ENCODE measurements around the gene HOXD3. TPM values are rescaled to one million over a fixed set of nuclear protein-coding genes. Genes with fewer than 3 reads are reported as not detected.

Gene HOXD3
- total and polyA plus RNA-seq, 2 of the 8 experiments (the other 6 are each of a cell fraction or from before 2014, with no cell fraction given) = not detected

DNA sequence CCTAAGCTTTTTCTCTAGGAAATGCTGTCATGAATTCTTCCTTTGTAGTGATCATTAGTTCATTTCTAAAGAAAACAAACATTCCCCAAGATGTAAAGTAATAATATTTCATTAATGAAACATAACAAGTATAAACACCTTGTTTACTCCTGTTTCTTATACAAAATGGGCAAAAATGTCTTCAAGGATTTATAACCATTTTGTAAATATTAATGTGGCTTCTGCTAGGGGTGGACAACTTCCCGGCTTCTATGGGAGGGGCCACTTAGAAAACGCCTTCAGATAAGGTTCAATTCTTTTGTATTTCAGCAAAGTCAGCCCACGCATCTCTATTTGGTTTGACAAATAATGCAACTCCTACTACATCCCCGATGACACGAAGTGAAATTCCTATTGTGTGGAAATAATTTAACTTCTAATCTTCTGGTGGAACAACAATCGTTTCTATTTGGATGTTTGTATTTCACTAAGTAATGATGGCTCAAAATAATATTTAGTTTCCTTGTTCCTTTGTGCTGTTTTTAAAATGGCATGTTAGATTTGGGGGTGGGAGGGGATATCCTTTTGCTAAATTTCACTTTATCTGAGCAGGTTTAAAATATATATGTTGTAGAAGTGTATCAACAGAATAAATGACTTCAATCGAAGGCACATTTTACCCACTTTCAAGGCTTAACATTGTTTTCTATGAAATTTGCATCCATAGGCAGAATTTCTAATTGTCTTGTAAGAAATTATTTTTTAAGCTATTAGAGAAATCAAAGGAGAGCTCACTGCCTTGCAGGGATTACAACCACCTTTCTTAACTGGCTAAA, 16.7 kb downstream of the HOXD3 start:
- Histone ChIP-seq H4K8ac (ENCODE audit: extremely low read depth, insufficient read depth, low read length) (no peak overlapping the region), H4K20me1 (replicated peaks in 1 of 2; ENCODE audit: control insufficient read depth in 1 of 2, insufficient read depth in 2 of 2, low read length in 2 of 2) (peaks cover 3 to 39% of the 10 kb centered on the region in 2 experiments), H2BK20ac (ENCODE audit: low read length) (no peak overlapping the region), H3K9ac (replicated peaks in 1 of 4; ENCODE audit: extremely low read depth in 1 of 4, low read depth in 3 of 4, low read length in 3 of 4) (no peak overlapping the region), H3K4me1 (replicated peaks in 1 of 4; ENCODE audit: control insufficient read depth in 3 of 4, insufficient read depth in 4 of 4, low read length in 3 of 4) (peaks cover 3 to 28% (median 16%) of the 10 kb centered on the region in 4 experiments), H3K23ac (ENCODE audit: insufficient read length) (no peak overlapping the region), H3K23me2 (ENCODE audit: low read depth, low read length) (peaks cover 9% of the 10 kb centered on the region; the same call in 1 of the 2 replicates), H4K91ac (replicated peaks; ENCODE audit: insufficient read length, low read length) (no peak overlapping the region), H3K4me2 (ENCODE audit: insufficient read depth in 1 of 2, low read depth in 2 of 2, low read length in 2 of 2) (peak overlapping the region in 1 of 2 experiments; percentile 69; a peak in 1 of 4 replicates), H3K79me1 (ENCODE audit: low read depth, low read length) (no peaks in the 10 kb centered on the region), H2BK15ac (ENCODE audit: low read length) (no peak overlapping the region), H3K4ac (replicated peaks; ENCODE audit: insufficient read length, low read depth, low read length) (no peak overlapping the region), H3K36me3 (ENCODE audit: control insufficient read depth in 2 of 4, insufficient read depth in 4 of 4, low read length in 3 of 4) (no peaks in the 10 kb centered on the region; a peak in 1 of 8 replicates), H3K18ac (ENCODE audit: extremely low read depth, low read length) (no peak overlapping the region), H2AK5ac (ENCODE audit: low read depth, low read length) (no peak overlapping the region), H3K56ac (replicated peaks; ENCODE audit: insufficient read length, low read depth, low read length) (no peak overlapping the region), H3K27ac (ENCODE audit: low read depth, low read length) (no peak overlapping the region), H3K14ac (ENCODE audit: insufficient read length) (no peak overlapping the region), H4K5ac (ENCODE audit: insufficient read length, low read depth, low read length) (no peak overlapping the region), H2AFZ (ENCODE audit: low read length) (no peak overlapping the region), H3K9me3 (ENCODE audit: insufficient read depth in 2 of 2, low read depth in 1 of 2, low read length in 1 of 2) (no peaks in the 10 kb centered on the region), H2BK12ac (ENCODE audit: low read depth, low read length) (no peak overlapping the region), H3K79me2 (ENCODE audit: control insufficient read depth in 1 of 2, insufficient read depth in 2 of 2, low read length in 2 of 2) (no peaks in the 10 kb centered on the region), H2BK120ac (replicated peaks; ENCODE audit: low read depth, low read length) (no peak overlapping the region), H3K4me3 (ENCODE audit: extremely low read depth in 1 of 4, insufficient read depth in 2 of 4, low read depth in 3 of 4, low read length in 4 of 4) (no peak overlapping the region), H3K27me3 (replicated peaks in 1 of 4; ENCODE audit: control insufficient read depth in 3 of 4, extremely low read depth in 1 of 4, insufficient read depth in 3 of 4, low read length in 3 of 4) (peaks cover 94 to 100% (median 99%) of the 10 kb centered on the region in 4 experiments), H2BK5ac (ENCODE audit: low read depth, low read length) (no peak overlapping the region)
- ChIA-PET POLR2A (ENCODE audit: partially characterized antibody) (interaction anchor here (1.3 kb wide), 1 partner anchor 16 kb away, joined by 3 read pairs; no protein-coding TSS in a partner anchor), CTCF (ENCODE audit: partially characterized antibody) (interaction anchor here (0.9 to 7.5 kb wide), 16 partner anchors 12 to 469 kb away, joined by 3 to 60 read pairs (median 4); partner anchors contain the start of genes HOXD1, HOXD4 and HOXD9)
- FAIRE-seq = no peak
- WGBS, 2 experiments (ENCODE audit: extremely low coverage in 1 of 2, insufficient coverage in 1 of 2, insufficient read length in 1 of 2, insufficient replicate concordance in 2 of 2, low coverage in 1 of 2, low lambda C conversion rate in 2 of 2, missing lambda C conversion rate in 1 of 2) = 37% methylated on average over 7 of the region's 7 CpGs; no CpG with 5 or more reads in 1 of the 2 experiments
- no peak for DNase-seq (ENCODE audit: low read depth in 1 of 2, low spot score in 2 of 2)
- TF ChIP-seq CBX5 (IDR thresholded peaks at IDR 0.05; ENCODE audit: low read depth, low read length) (no peak), POLR2A (IDR thresholded peaks at IDR 0.05; ENCODE audit: control extremely low read depth in 1 of 2, low read depth in 2 of 2, low read length in 2 of 2) (no peak), KDM5A (IDR thresholded peaks at IDR 0.05; ENCODE audit: low read length) (no peak), SUZ12 (IDR thresholded peaks at IDR 0.05; ENCODE audit: low read length) (no peak), GABPA (IDR thresholded peaks at IDR 0.05; ENCODE audit: borderline replicate concordance, insufficient read depth, low read length) (no peak), JUN (IDR thresholded peaks at IDR 0.05; ENCODE audit: low read depth, low read length) (no peak), RXRA (IDR thresholded peaks at IDR 0.05; ENCODE audit: insufficient read depth, low read depth, low read length) (no peak), SRF (IDR thresholded peaks at IDR 0.05; ENCODE audit: low read depth, low read length) (no peak), TEAD4 (IDR thresholded peaks at IDR 0.05; ENCODE audit: low read depth, low read length) (no peak)
